Measurements from ENCODE around the gene PRKG1.

GRCh38 chr10:52050429-52051047 lies 976.3 kb downstream of the PRKG1 start:
- TF ChIP-seq CTCF (IDR thresholded peaks at IDR 0.05; ENCODE audit: low read depth, low read length): no peak
- TF ChIP-seq EZH2phosphoT487 (IDR thresholded peaks at IDR 0.05; ENCODE audit: low read depth): no peak

All from OCI-LY3 (cell line).